ENCODE measurements around the gene TNFRSF4. TPM values are rescaled to one million over a fixed set of nuclear protein-coding genes. Genes with fewer than 3 reads are reported as not detected.

TNFRSF4 gene
- polyA plus RNA-seq, 2 of the 4 experiments (the other 2 are of a cell fraction): not detected

GRCh38 chr1:1208713-1209433 is 5.1 kb downstream of the TNFRSF4 start:
- no peaks in the 10 kb centered on the region for H3K9me3 ChIP-seq
- ChIA-PET CTCF (interaction anchor here (0.7 to 3.0 kb wide), 3 partner anchors 10 to 87 kb away, joined by 3 to 12 read pairs (median 5); no protein-coding TSS in a partner anchor), POLR2A (no interaction called here)
- ATAC-seq (no peak), FAIRE-seq (no peak), DNase-seq (ENCODE audit: low read depth in 1 of 2, low spot score in 1 of 2) (no peak)
- H3K27ac ChIP-seq: peak overlapping the region in 1 of 2 experiments; percentile 70; a peak in 3 of 6 replicates
- H3K4me2 ChIP-seq: no peak overlapping the region; the same call in 2 of the 3 replicates
- no peak overlapping the region for H3K4me3 ChIP-seq
- H3K4me1 ChIP-seq: 0 out of 3 replicates have a peak, but pooled peaks cover 3% of the 10 kb centered on the region
- TF ChIP-seq BHLHE40 (IDR thresholded peaks at IDR 0.05; ENCODE audit: low read depth, low read length): no peak
- TF ChIP-seq HOXA7 (CRISPR knock-in tag; IDR thresholded peaks at IDR 0.05): no peak
- no peak for TF ChIP-seq SMC3 (IDR thresholded peaks at IDR 0.05)
- TF ChIP-seq EP300 (IDR thresholded peaks at IDR 0.05): no peak
- no peak for TF ChIP-seq JUNB (IDR thresholded peaks at IDR 0.05)
- no peak for TF ChIP-seq CBX8 (IDR thresholded peaks at IDR 0.05)
- TF ChIP-seq ATOH8 (CRISPR knock-in tag; IDR thresholded peaks at IDR 0.05; ENCODE audit: low read depth): no peak
- 99% methylated on average over 6 of the region's 38 CpGs for WGBS (ENCODE audit: missing lambda C conversion rate)

- FAIRE-seq (no peak), ATAC-seq (no peak), DNase-seq (ENCODE audit: low read depth in 1 of 2, low spot score in 1 of 2) (no peak)
- 57% methylated on average over 5 of the region's 11 CpGs for WGBS (ENCODE audit: missing lambda C conversion rate)
- Histone ChIP-seq H3K27ac (no peak overlapping the region), H3K9me3 (no peaks in the 10 kb centered on the region), H3K4me3 (no peak overlapping the region), H3K4me1 (0 out of 3 replicates have a peak, but pooled peaks cover 3% of the 10 kb centered on the region), H3K4me2 (no peak overlapping the region; the same call in 2 of the 3 replicates)
- TF ChIP-seq NR3C1 (IDR thresholded peaks at IDR 0.05) (no peak), SMC3 (IDR thresholded peaks at IDR 0.05) (no peak), CHD4 (IDR thresholded peaks at IDR 0.05; ENCODE audit: borderline replicate concordance) (no peak), POLR2AphosphoS2 (conservative IDR thresholded peaks at IDR 0.05; ENCODE audit: low read length) (no peak), TFCP2L1 (CRISPR knock-in tag; IDR thresholded peaks at IDR 0.05) (no peak), ESRRA (IDR thresholded peaks at IDR 0.05; ENCODE audit: borderline replicate concordance, low read length) (no peak), CTCF (IDR thresholded peaks at IDR 0.05) (no peak), KDM1A (IDR thresholded peaks at IDR 0.05; ENCODE audit: low read depth) (no peak), NPAS2 (CRISPR knock-in tag; IDR thresholded peaks at IDR 0.05; ENCODE audit: borderline replicate concordance) (no peak), SREBF2 (IDR thresholded peaks at IDR 0.05) (no peak)
- CTCF ChIA-PET: interaction anchor here (0.6 to 3.0 kb wide), 3 partner anchors 19 to 136 kb away, joined by 3 to 12 read pairs (median 3); no protein-coding TSS in a partner anchor
- POLR2A ChIA-PET: no interaction called here
Observed at GRCh38 chr1:1207571-1207892, 6.4 kb downstream of the TNFRSF4 start.

GRCh38 chr1:1206966-1207531 is 6.9 kb downstream of the TNFRSF4 start:
- FAIRE-seq (no peak), ATAC-seq (no peak)
- POLR2A ChIA-PET: no interaction called here

More at GRCh38 chr1:1206966-1207531, 6.9 kb downstream of the TNFRSF4 start:
- TF ChIP-seq ZFP36 (IDR thresholded peaks at IDR 0.05; ENCODE audit: borderline replicate concordance, partially characterized antibody) (peak; percentile 78), FOXS1 (CRISPR knock-in tag; IDR thresholded peaks at IDR 0.05) (no peak)
- H3K4me2 ChIP-seq: no peak overlapping the region
- H3K27ac ChIP-seq: no peak overlapping the region
- WGBS (ENCODE audit: missing lambda C conversion rate): 57% methylated on average over 6 of the region's 19 CpGs
- DNase-seq (ENCODE audit: low read depth in 1 of 2, low spot score in 1 of 2): no peak
- 0 out of 3 replicates have a peak, but pooled peaks cover 3% of the 10 kb centered on the region for H3K4me1 ChIP-seq
- CTCF ChIA-PET: interaction anchor here (0.7 to 3.0 kb wide), 2 partner anchors 20 to 85 kb away, joined by 3 to 12 read pairs; no protein-coding TSS in a partner anchor
- no peak overlapping the region for H3K4me3 ChIP-seq
- H3K9me3 ChIP-seq: no peaks in the 10 kb centered on the region

Measured in A549 (cell line).